Loucy (cell line): Measurements from ENCODE around the gene KRTAP10-5.

Source experiments
- H2AFZ ChIP-seq: fragments of 200-600 bp; sonication (generic); 2 replicates; pipeline ENCODE4 v1.6.0; 2016; ENCODE audit warnings: antibody characterized with exemption, mild to moderate bottlenecking, low read length, moderate library complexity
- H3F3A ChIP-seq: fragments of 200-600 bp; 2 replicates; pipeline ENCODE4 v1.6.0; 2016; ENCODE audit warnings: antibody characterized with exemption, low read depth, mild to moderate bottlenecking
- H3K27me3 ChIP-seq: fragments of 200-600 bp; sonication (generic); 2 replicates; pipeline ENCODE4 v1.6.1; 2014; ENCODE audit warnings: low read length, mild to moderate bottlenecking; ENCODE audit not compliant: insufficient read depth, poor library complexity, severe bottlenecking
- H3K36me3 ChIP-seq: fragments of 200-600 bp; sonication (generic); 2 replicates; pipeline ENCODE4 v1.6.1; 2016; ENCODE audit warnings: low read length; ENCODE audit not compliant: insufficient read depth
- H3K4me1 ChIP-seq: fragments of 200-600 bp; sonication (generic); 2 replicates; pipeline ENCODE4 v1.5.1; 2014; ENCODE audit warnings: low read length, mild to moderate bottlenecking; ENCODE audit not compliant: insufficient read depth, poor library complexity, severe bottlenecking
- H3K4me2 ChIP-seq: fragments of 200-600 bp; sonication (generic); 2 replicates; pipeline ENCODE4 v1.6.0; 2014; ENCODE audit warnings: antibody characterized with exemption, low read length, low read depth, mild to moderate bottlenecking; ENCODE audit not compliant: poor library complexity, severe bottlenecking
- H3K4me3 ChIP-seq: fragments of 200-600 bp; sonication (generic); 2 replicates; pipeline ENCODE4 v1.5.1; 2014; ENCODE audit warnings: low read length, mild to moderate bottlenecking, mixed read lengths; ENCODE audit not compliant: poor library complexity, severe bottlenecking
- H3K79me2 ChIP-seq: fragments of 200-600 bp; sonication (generic); 2 replicates; pipeline ENCODE4 v1.6.1; 2014; ENCODE audit warnings: low read length; ENCODE audit not compliant: insufficient read depth
- H3K9ac ChIP-seq: fragments of 200-600 bp; sonication (generic); 2 replicates; pipeline ENCODE4 v1.6.0; 2014; ENCODE audit warnings: mild to moderate bottlenecking, low read depth, low read length, moderate library complexity; ENCODE audit not compliant: poor library complexity, severe bottlenecking
- H3K9me2 ChIP-seq: fragments of 200-600 bp; sonication (generic); replicated peaks from 2 replicates; pipeline ENCODE4 v1.6.1; 2016; ENCODE audit warnings: low read depth, low read length, mixed read lengths
- H3K9me3 ChIP-seq: fragments of 200-600 bp; sonication (generic); 2 replicates; pipeline ENCODE4 v1.6.1; 2014; ENCODE audit warnings: mild to moderate bottlenecking, antibody characterized with exemption, low read length, low read depth; ENCODE audit not compliant: insufficient read depth
- H4K20me1 ChIP-seq: fragments of 200-600 bp; sonication (generic); 2 replicates; pipeline ENCODE4 v1.6.0; 2014; ENCODE audit warnings: antibody characterized with exemption, low read length, mild to moderate bottlenecking; ENCODE audit not compliant: insufficient read depth, poor library complexity, severe bottlenecking
- CTCF ChIP-seq: fragments of 200-600 bp; sonication (generic); conservative IDR thresholded peaks from 2 replicates; pipeline ENCODE4 v1.5.1; 2014; ENCODE audit warnings: mild to moderate bottlenecking, antibody characterized with exemption, low read length
- EZH2phosphoT487 ChIP-seq: fragments of 200-600 bp; IDR thresholded peaks from 2 replicates; pipeline ENCODE4 v1.6.1; 2018; ENCODE audit warnings: antibody characterized with exemption, mild to moderate bottlenecking, moderate library complexity, borderline replicate concordance

Gene KRTAP10-5

DNA sequence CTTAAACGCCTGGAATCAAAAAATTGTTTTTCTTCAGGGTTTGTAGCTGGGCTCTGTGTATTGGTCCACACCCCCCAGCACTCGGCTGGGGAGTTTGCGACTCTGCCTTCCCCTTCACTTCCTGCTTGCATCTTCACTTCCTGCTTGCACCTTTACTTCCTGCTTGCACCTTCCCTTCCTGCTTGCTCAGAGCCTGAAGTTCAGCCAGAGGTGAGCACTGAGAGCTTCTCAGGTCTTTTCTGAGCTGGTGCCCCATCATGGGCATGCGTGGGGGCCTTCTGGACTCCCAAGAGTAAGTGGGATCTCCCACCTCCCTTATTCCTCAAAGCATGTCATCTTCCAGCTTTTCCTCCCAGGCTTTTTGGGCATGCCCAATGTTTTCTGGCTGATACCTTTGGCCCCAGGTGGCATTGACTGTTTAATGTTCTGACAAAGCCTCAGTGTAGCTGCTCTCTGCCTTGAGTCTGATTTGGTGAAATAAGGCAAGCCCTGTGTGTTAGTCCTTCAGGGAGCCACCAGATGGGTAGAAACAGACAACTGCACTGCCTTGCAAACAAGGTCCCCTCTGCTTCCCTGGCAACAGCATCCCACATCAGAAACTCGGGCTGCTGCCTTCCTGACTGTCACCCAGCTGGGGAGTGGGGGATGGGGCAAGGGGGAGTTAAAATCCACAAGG, 32.6 kb downstream of the KRTAP10-5 start:
- H3K4me2 ChIP-seq: no peak overlapping the region

GRCh38 chr21:44544566-44544965, 35.8 kb downstream of the KRTAP10-5 start:
- Histone ChIP-seq H3F3A (no peaks in the 10 kb centered on the region), H2AFZ (no peak overlapping the region), H3K9me3 (peaks cover 6% of the 10 kb centered on the region; the same call in 1 of the 2 replicates), H3K4me2 (no peak overlapping the region), H3K4me1 (no peaks in the 10 kb centered on the region), H3K9ac (no peak overlapping the region), H3K4me3 (no peak overlapping the region), H3K36me3 (no peaks in the 10 kb centered on the region), H3K79me2 (no peaks in the 10 kb centered on the region), H3K27me3 (no peaks in the 10 kb centered on the region), H4K20me1 (no peaks in the 10 kb centered on the region), H3K9me2 (no peaks in the 10 kb centered on the region)
- TF ChIP-seq EZH2phosphoT487 (no peak), CTCF (no peak)

More for the DNA sequence above, 32.6 kb downstream of the KRTAP10-5 start:
- Histone ChIP-seq H3K9me2 (no peaks in the 10 kb centered on the region), H3F3A (no peaks in the 10 kb centered on the region), H3K79me2 (no peaks in the 10 kb centered on the region), H4K20me1 (no peaks in the 10 kb centered on the region), H3K9me3 (peaks cover 6% of the 10 kb centered on the region; the same call in 1 of the 2 replicates), H2AFZ (peak overlapping the region; percentile 0; the same call in 1 of the 2 replicates), H3K27me3 (no peaks in the 10 kb centered on the region), H3K9ac (no peak overlapping the region), H3K36me3 (no peaks in the 10 kb centered on the region), H3K4me3 (no peak overlapping the region), H3K4me1 (no peaks in the 10 kb centered on the region)
- TF ChIP-seq CTCF (no peak), EZH2phosphoT487 (no peak)

DNA sequence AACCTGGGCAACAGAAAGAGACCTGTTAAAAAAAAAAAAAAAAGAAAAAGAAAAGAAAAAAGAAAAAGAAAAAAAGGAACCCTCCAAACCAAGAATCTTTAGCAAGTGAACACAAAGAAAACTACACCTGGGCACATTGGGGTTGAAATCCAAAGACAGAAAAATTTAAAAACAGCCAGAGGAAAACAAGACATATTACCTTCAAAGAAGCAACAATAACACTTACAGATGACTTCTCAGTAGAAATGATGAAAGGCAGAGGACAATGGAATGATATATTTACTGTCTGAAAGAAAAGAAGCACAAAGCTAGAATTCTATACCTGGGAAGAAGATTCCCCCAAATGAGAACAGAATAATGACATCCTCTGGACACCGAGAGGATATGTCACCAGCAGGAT, 37.7 kb downstream of the KRTAP10-5 start:
- no peak overlapping the region for H3K4me2 ChIP-seq
- H3K4me3 ChIP-seq: no peak overlapping the region
- no peak overlapping the region for H3K9ac ChIP-seq
- no peaks in the 10 kb centered on the region for H3K9me2 ChIP-seq
- TF ChIP-seq CTCF: no peak
- TF ChIP-seq EZH2phosphoT487: no peak
- H3K79me2 ChIP-seq: no peaks in the 10 kb centered on the region
- H2AFZ ChIP-seq: no peak overlapping the region
- no peaks in the 10 kb centered on the region for H3F3A ChIP-seq
- no peaks in the 10 kb centered on the region for H4K20me1 ChIP-seq
- peaks cover 6% of the 10 kb centered on the region; the same call in 1 of the 2 replicates for H3K9me3 ChIP-seq
- no peaks in the 10 kb centered on the region for H3K36me3 ChIP-seq
- H3K27me3 ChIP-seq: no peaks in the 10 kb centered on the region
- H3K4me1 ChIP-seq: no peaks in the 10 kb centered on the region
